Measurements from ENCODE around the gene PBRM1.
"Not testable (repeated sequence)": the region's sequence is repeated elsewhere in the genome, so short reads cannot be mapped to it uniquely, and the experiment has no call there.

The PBRM1 gene

GRCh38 chr3:52704611-52705437, 19.1 kb upstream of the PBRM1 start:
- in situ Hi-C loops (cut with MboI; ENCODE audit: low sequenced_read_pairs) = no loop called here

GRCh38 chr3:52703341-52703740, 17.6 kb upstream of the PBRM1 start:
- in situ Hi-C loops (cut with MboI; ENCODE audit: low sequenced_read_pairs) = no loop called here

GRCh38 chr3:52697632-52697965, 11.9 kb upstream of the PBRM1 start:
- in situ Hi-C loops (cut with MboI; ENCODE audit: low sequenced_read_pairs) = no loop called here

GRCh38 chr3:52696830-52697631, 11.3 kb upstream of the PBRM1 start:
- in situ Hi-C loops (cut with MboI; ENCODE audit: low sequenced_read_pairs) = no loop called here

- in situ Hi-C loops (cut with MboI; ENCODE audit: low sequenced_read_pairs) = no loop called here
Measured at GRCh38 chr3:52695798-52696671, 10.3 kb upstream of the PBRM1 start.

GRCh38 chr3:52694528-52695189, 8.9 kb upstream of the PBRM1 start:
- in situ Hi-C loops (cut with MboI; ENCODE audit: low sequenced_read_pairs) = no loop called here

GRCh38 chr3:52693071-52693470, 7.4 kb upstream of the PBRM1 start:
- in situ Hi-C loops (cut with MboI; ENCODE audit: low sequenced_read_pairs) = no loop called here

GRCh38 chr3:52690560-52690959, 4.8 kb upstream of the PBRM1 start:
- in situ Hi-C loops (cut with MboI; ENCODE audit: low sequenced_read_pairs) = no loop called here

GRCh38 chr3:52689151-52689550, 3.4 kb upstream of the PBRM1 start:
- in situ Hi-C loops (cut with MboI; ENCODE audit: low sequenced_read_pairs) = no loop called here

GRCh38 chr3:52688266-52688665, 2.6 kb upstream of the PBRM1 start:
- in situ Hi-C loops (cut with MboI; ENCODE audit: low sequenced_read_pairs) = no loop called here

- in situ Hi-C loops (cut with MboI; ENCODE audit: low sequenced_read_pairs) = no loop called here
Measured at GRCh38 chr3:52685285-52685708, 416 bp downstream of the PBRM1 start.

GRCh38 chr3:52684184-52684583, 1.5 kb downstream of the PBRM1 start:
- in situ Hi-C loops (cut with MboI; ENCODE audit: low sequenced_read_pairs) = no loop called here

GRCh38 chr3:52683611-52684010, 2.1 kb downstream of the PBRM1 start:
- in situ Hi-C loops (cut with MboI; ENCODE audit: low sequenced_read_pairs) = no loop called here

- in situ Hi-C loops (cut with MboI; ENCODE audit: low sequenced_read_pairs) = no loop called here
Measured at GRCh38 chr3:52682016-52682415, 3.7 kb downstream of the PBRM1 start.

GRCh38 chr3:52681596-52681995, 4.1 kb downstream of the PBRM1 start:
- in situ Hi-C loops (cut with MboI; ENCODE audit: low sequenced_read_pairs) = no loop called here

GRCh38 chr3:52679811-52680210, 5.9 kb downstream of the PBRM1 start:
- in situ Hi-C loops (cut with MboI; ENCODE audit: low sequenced_read_pairs) = no loop called here

- in situ Hi-C loops (cut with MboI; ENCODE audit: low sequenced_read_pairs) = no loop called here
Measured at GRCh38 chr3:52679199-52679538, 6.5 kb downstream of the PBRM1 start.

GRCh38 chr3:52678265-52679198, 7.2 kb downstream of the PBRM1 start:
- in situ Hi-C loops (cut with MboI; ENCODE audit: low sequenced_read_pairs) = no loop called here

GRCh38 chr3:52676201-52676600, 9.5 kb downstream of the PBRM1 start:
- in situ Hi-C loops (cut with MboI; ENCODE audit: low sequenced_read_pairs) = not testable (repeated sequence)

- in situ Hi-C loops (cut with MboI; ENCODE audit: low sequenced_read_pairs) = no loop called here
Measured at GRCh38 chr3:52671676-52672075, 14.0 kb downstream of the PBRM1 start.
